Fibroblast of villous mesenchyme (primary cell): ENCODE data around the gene PPRC1. TPM values are rescaled to one million over a fixed set of nuclear protein-coding genes. Genes with fewer than 3 reads are reported as not detected.

ENCODE experiments used
- DNase-seq: peaks from one replicate; pipeline ENCODE4 v3.0.0-alpha.2; 2010; ENCODE audit warnings: low read depth
- H3K4me3 ChIP-seq: 2 replicates; pipeline ENCODE4 v1.5.1; 2011; ENCODE audit warnings: low read depth, mild to moderate bottlenecking, low read length
- CTCF ChIP-seq: IDR thresholded peaks from 2 replicates; pipeline ENCODE4 v1.5.1; 2012; ENCODE audit warnings: low read depth, mild to moderate bottlenecking, low read length; ENCODE audit not compliant: insufficient read depth
- total RNA-seq: library from RNA; depleted of rRNA; stranded (reverse); fragments of >200 nt; gene quantifications from 2 replicates; pipeline ENCODE4 v1.2.3, GENCODE V29; 2012

PPRC1 gene
- total RNA-seq, 1 donor = 28.5 TPM

- TF ChIP-seq CTCF = no peak
- DNase-seq = no peak
- H3K4me3 ChIP-seq = no peak overlapping the region
Observed at GRCh38 chr10:102167861-102168260, 35.0 kb downstream of the PPRC1 start.

- H3K4me3 ChIP-seq = no peak overlapping the region
- DNase-seq = no peak
- no peak for TF ChIP-seq CTCF
Observed at GRCh38 chr10:102170602-102171001, 37.8 kb downstream of the PPRC1 start.

- no peak for DNase-seq
- H3K4me3 ChIP-seq = no peak overlapping the region
- TF ChIP-seq CTCF = no peak
Observed at GRCh38 chr10:102172288-102172687, 39.4 kb downstream of the PPRC1 start.

GRCh38 chr10:102175415-102175814, 42.6 kb downstream of the PPRC1 start:
- TF ChIP-seq CTCF = no peak
- no peak overlapping the region for H3K4me3 ChIP-seq
- DNase-seq = peak; percentile 34

GRCh38 chr10:102184606-102185005, 51.8 kb downstream of the PPRC1 start:
- no peak for TF ChIP-seq CTCF
- H3K4me3 ChIP-seq = no peak overlapping the region
- DNase-seq = no peak

- no peak for TF ChIP-seq CTCF
- H3K4me3 ChIP-seq = no peak overlapping the region
- no peak for DNase-seq
Observed at GRCh38 chr10:102185272-102185671, 52.4 kb downstream of the PPRC1 start.

- no peak for TF ChIP-seq CTCF
- DNase-seq = peak; percentile 64
- no peak overlapping the region for H3K4me3 ChIP-seq
Observed at GRCh38 chr10:102185811-102186527, 53.1 kb downstream of the PPRC1 start.
